ENCODE data around the gene IDE.
A peak's percentile ranks its signal among the peaks of the same experiment; 100 is the strongest.
"Not testable (repeated sequence)": the region's sequence is repeated elsewhere in the genome, so short reads cannot be mapped to it uniquely, and the experiment has no call there.

IDE gene

DNA sequence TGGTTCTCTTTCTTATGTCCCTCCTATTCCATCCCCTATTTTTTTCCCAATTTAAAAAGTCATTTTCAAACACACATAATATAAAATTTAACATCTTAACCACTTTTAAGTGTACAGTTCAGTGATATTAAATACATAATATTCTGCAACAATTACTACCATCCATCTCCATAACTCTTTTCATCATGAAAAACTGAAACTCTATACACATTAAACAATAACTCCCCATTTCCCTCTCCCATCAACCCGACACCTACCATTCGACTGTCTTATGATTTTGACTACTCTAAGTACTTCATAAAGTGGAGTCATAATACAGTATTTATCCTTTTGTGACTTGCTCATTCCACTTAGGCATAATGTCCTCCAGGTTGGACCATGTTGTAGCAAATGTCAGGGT is 21.6 kb upstream of the IDE start:
- TF ChIP-seq CTCF (IDR thresholded peaks at IDR 0.05; ENCODE audit: insufficient read depth, low read length, poor library complexity, severe bottlenecking) = no peak
- Histone ChIP-seq H3K36me3 (ENCODE audit: control insufficient read depth, insufficient read depth, low read length) (no peaks in the 10 kb centered on the region), H3K4me3 (replicated peaks; ENCODE audit: low read depth, low read length) (peak overlapping the region; percentile 95), H3K27me3 (replicated peaks; ENCODE audit: control insufficient read depth, insufficient read depth, low read length) (no peaks in the 10 kb centered on the region)
- DNase-seq (ENCODE audit: extremely low read depth, insufficient read length) = no peak

- no peak for DNase-seq (ENCODE audit: extremely low read depth, insufficient read length)
- Histone ChIP-seq H3K27me3 (replicated peaks; ENCODE audit: control insufficient read depth, insufficient read depth, low read length) (no peaks in the 10 kb centered on the region), H3K36me3 (ENCODE audit: control insufficient read depth, insufficient read depth, low read length) (no peaks in the 10 kb centered on the region), H3K4me3 (replicated peaks; ENCODE audit: low read depth, low read length) (peak overlapping the region; percentile 95)
- TF ChIP-seq CTCF (IDR thresholded peaks at IDR 0.05; ENCODE audit: insufficient read depth, low read length, poor library complexity, severe bottlenecking) = no peak
Measured at GRCh38 chr10:92593619-92594588, 20.0 kb upstream of the IDE start.

DNA sequence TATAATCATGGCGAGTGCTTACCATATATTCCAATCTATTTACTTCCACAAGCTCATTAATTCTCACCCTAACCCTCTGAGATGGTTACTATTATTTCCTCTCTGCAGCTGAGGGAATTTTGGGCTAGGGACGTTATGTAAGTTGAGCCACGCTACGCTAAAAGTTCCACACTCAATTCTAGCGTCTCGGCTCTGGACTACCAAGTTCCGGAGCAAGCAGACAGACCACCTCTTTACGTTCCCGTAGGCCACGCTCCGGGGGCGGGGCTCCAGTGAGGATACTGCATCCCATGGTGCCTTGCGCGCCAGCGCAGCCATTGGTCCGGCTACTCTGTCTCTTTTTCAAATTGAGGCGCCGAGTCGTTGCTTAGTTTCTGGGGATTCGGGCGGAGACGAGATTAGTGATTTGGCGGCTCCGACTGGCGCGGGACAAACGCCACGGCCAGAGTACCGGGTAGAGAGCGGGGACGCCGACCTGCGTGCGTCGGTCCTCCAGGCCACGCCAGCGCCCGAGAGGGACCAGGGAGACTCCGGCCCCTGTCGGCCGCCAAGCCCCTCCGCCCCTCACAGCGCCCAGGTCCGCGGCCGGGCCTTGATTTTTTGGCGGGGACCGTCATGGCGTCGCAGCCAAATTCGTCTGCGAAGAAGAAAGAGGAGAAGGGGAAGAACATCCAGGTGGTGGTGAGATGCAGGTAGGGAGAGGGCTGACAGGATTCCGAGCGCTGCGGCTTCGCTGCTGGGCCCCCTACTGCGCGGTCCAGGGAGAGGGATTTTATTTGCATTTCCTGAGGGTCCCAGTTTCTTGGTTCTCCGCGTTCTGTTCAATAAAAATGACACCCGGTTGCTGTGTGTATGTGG is 19.1 kb upstream of the IDE start, which contains the start of gene KIF11:
KIF11 (plus strand) TSS at position 370 of the 858 bp plus-strand sequence; CDS start at position 616, 246 bp downstream.
- Histone ChIP-seq H3K27me3 (replicated peaks; ENCODE audit: control insufficient read depth, insufficient read depth, low read length) (no peaks in the 10 kb centered on the region), H3K36me3 (ENCODE audit: control insufficient read depth, insufficient read depth, low read length) (no peaks in the 10 kb centered on the region), H3K4me3 (replicated peaks; ENCODE audit: low read depth, low read length) (peak within 1 kb of the TSS; percentile 95)
- no peak for TF ChIP-seq CTCF (IDR thresholded peaks at IDR 0.05; ENCODE audit: insufficient read depth, low read length, poor library complexity, severe bottlenecking)
- DNase-seq (ENCODE audit: extremely low read depth, insufficient read length) = peak; percentile 95

DNA sequence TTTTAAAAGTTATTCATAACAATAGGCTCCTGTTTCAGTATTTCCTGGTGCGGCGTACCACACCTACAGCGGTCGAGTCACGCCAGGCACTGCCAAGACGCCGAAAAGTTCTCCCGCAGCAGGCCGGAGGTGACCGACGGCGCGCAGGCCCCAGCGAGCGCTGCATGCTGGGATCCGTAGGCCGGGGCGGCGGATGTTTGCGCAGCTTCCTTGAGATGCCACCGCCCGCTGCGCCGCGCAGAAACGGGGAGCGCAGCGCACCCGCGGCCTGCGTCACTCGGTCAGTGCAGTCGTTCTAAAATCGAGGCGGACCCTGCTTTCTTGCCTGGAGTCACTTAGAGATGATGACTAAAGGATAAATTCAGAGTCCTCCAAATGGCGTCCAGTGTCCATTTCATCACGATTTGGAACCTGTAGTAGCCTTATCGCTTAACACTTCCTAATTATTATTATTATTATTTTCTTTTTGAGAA is 17.7 kb upstream of the IDE start:
- DNase-seq (ENCODE audit: extremely low read depth, insufficient read length) = peak; percentile 99
- TF ChIP-seq CTCF (IDR thresholded peaks at IDR 0.05; ENCODE audit: insufficient read depth, low read length, poor library complexity, severe bottlenecking) = no peak
- no peaks in the 10 kb centered on the region for H3K27me3 ChIP-seq (replicated peaks; ENCODE audit: control insufficient read depth, insufficient read depth, low read length)
- no peaks in the 10 kb centered on the region for H3K36me3 ChIP-seq (ENCODE audit: control insufficient read depth, insufficient read depth, low read length)
- H3K4me3 ChIP-seq (replicated peaks; ENCODE audit: low read depth, low read length) = peak overlapping the region; percentile 95

DNA sequence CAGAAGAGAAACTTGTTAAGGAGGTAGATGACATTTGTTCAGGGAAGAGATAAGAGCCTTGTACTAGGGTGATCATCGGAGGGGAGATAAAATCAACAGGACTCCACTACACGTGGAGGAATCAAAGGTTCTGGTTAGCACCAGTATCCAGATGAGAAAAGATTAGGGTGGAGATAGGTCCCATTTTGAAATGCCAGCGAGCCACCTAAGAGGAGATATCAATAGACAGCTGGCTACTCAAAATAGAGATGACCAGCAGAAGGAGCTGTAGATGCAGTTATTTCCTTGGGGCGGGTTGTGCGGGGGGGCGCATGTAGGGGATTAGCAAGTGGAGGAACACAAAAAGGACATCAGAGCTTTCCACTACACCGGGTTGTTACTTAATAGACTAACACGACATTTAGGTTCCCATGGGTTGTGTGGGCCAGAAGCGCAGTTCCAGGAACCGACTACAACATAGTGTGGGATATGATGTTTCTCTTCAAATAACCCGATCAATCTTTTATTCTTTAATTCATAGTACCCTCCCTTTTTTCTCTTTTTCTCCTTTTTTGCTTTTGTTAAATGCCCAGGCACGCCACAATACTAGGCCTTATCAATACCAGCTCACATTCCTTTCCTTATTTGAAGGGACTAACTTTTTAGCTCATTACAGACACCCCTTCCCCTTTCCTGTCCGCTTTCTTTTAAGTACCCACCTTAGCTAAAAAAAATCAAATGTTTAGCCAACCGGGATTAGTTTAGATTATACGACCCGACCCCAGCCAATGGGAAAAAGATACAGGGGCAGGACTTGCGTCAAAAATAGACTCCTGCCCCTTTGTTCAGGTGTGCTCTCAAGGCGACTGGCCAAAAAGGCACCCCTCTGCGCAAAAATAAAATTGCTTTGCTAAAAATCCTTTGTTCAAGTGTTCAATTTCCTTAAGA is 17.0 kb upstream of the IDE start:
- H3K4me3 ChIP-seq (replicated peaks; ENCODE audit: low read depth, low read length) = peak overlapping the region; percentile 95
- no peaks in the 10 kb centered on the region for H3K36me3 ChIP-seq (ENCODE audit: control insufficient read depth, insufficient read depth, low read length)
- DNase-seq (ENCODE audit: extremely low read depth, insufficient read length) = peak; percentile 42
- no peaks in the 10 kb centered on the region for H3K27me3 ChIP-seq (replicated peaks; ENCODE audit: control insufficient read depth, insufficient read depth, low read length)
- TF ChIP-seq CTCF (IDR thresholded peaks at IDR 0.05; ENCODE audit: insufficient read depth, low read length, poor library complexity, severe bottlenecking) = peak; percentile 70

GRCh38 chr10:92582347-92582746 is 8.5 kb upstream of the IDE start:
- not testable (repeated sequence) for H3K36me3 ChIP-seq (ENCODE audit: control insufficient read depth, insufficient read depth, low read length); DNase-seq (ENCODE audit: extremely low read depth, insufficient read length); H3K4me3 ChIP-seq (replicated peaks; ENCODE audit: low read depth, low read length); H3K27me3 ChIP-seq (replicated peaks; ENCODE audit: control insufficient read depth, insufficient read depth, low read length)

Measured in GM06990 (cell line).